Ammon's horn (tissue), 1 donor: ENCODE data around the gene PAPOLB.

Experiments used
- DNase-seq: peaks from one replicate; pipeline ENCODE4 v3.0.0-alpha.2; 2016; ENCODE audit warnings: low spot score

The PAPOLB gene

DNA sequence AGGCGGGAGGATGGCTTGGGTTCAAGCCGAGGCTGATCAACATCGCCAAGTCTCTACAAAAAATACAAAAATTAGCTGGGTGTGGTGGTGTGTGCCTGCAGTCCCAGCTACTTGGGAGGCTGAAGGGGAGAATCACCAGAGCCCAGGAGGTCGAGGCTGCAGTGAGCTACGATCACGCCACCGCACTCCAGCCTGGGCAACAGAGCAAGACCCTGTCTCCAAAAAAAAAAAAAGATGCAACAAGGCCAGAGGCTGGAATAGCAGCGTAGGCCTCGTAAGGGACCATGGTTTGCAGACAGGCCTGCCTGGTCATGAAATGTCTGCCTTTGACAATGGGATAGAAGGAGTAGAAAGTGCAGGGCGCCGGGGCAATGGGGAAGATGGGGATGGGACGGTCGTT lies 20.0 kb downstream of the PAPOLB start:
- DNase-seq: no peak

DNA sequence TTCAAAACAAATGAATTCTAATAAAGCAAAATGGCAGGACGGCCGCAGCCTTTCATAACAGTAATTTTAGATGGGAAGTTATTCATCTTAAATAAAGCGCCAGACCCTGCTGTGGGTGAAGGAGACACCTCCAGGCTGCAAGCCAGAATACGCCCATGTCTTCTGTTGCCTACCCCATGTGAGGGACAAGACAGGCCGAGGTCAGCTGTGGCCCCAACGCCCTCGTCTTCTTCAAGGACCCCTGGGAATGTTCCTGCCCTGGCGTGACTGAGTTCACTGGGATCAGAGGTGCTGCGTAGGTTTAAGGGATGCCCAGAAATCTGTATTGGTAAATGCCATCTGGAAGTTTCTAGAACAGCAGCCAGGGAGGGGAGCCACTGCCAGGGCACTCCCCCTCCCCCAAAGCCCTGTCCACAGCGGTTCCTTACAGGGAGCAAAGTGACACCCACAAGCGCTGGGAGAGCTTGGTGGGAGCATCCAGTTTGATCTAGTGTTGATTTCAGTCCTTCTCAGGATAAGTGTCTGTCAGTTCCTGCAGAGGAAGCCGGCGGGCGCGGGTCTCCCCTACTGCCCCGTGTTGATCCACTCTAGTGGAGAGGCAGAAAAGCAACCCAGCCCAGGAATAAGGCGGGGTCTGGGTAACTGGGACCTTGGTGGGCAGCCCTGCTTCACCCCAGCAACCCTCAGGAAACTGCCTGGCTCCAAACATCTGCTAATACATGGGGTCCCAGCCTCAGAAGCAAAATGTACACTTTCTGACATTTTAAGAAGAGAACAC lies 20.6 kb downstream of the PAPOLB start:
- no peak for DNase-seq

DNA sequence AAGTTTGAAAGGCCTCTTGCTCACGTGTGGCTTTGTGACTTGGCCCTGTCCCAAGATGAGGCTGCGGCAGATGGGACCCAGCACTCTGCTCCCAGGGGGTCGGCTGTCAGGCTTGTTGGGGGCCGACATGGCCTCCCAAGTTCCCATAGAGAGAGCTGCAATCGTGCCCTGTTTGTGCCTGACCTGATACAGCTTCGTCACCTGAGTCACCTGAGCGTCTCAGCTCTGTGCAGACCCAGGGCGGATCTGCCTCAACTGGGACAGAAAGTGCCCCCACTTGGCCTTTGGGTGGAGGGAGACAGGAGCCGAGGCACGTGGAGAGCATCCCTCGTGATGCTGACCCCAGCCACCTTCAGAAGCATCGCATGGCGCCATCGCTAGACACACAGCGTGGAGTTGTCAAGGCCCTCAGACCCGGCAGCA lies 21.7 kb downstream of the PAPOLB start:
- no peak for DNase-seq

DNA sequence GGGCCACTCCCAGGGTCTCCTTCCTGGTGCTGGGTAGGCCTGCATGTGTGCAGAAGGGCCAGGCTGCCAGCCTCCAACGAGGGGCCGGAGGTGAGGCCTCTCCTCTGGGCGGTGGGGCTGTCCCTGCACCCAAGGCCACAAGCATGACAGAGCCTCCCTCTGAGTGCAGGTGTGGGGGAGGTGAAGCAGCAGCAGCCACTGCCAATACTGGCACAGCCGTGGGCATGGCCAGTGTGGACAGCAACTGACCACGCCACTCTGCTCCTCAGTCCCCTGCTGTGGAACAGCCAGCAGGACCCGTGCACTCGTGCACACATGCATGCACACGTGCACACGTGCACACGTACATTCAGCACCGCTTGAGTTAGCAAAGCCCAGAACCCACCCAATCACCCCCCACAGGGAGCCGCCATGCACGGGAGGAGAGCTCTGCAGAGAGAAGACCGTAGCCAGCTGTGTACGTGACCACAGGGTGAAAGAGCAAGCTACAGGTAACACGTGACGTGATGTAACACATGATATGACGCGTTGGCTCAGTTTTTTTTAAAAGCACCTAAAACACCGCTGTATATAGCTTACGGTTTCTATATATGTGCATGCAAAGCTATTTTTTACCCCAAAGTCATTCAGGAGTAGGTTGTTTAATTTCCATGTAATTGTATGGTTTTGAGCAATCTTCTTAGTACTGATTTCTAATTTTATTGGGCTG lies 23.1 kb downstream of the PAPOLB start:
- DNase-seq: no peak

DNA sequence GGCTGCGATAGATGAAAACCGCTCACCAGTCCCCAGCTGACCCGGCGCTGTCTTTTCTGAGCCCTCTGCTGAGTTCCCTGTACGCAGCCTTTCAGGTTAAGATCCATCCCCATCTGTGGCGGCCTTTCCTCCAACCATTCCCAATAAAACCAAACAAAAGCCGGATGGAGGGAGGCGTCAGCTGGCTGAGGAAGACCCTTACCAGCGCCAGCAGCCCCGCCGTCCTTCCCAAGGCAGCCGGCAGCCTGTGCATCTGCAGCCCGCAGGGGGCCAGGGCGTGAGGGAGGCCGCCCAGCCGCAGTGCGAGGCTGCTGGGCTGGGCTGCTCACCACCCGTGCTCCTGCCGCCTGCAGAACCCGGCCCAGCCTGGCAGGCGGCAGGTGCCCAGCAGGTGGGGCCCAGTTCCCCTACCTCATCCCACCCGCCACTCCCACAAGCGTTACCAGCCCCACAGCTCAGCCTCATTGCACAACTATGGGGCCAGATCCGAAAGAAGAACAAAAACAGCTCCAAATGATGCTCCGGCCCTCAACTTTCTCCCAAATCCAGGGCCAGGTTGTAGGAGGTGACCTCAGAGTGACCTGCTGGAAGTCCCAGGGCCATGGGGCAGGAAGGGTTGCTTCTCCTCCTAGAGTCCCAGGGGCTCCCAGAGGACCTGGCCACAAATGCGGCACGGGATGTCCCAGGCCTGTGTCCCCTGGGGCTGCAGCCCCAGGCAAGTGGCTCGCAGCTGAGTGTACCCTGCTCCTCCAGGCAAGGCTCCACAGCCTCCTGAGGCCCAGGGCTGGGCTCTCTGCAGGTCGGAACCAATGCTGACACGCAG lies 23.8 kb downstream of the PAPOLB start:
- DNase-seq: no peak

DNA sequence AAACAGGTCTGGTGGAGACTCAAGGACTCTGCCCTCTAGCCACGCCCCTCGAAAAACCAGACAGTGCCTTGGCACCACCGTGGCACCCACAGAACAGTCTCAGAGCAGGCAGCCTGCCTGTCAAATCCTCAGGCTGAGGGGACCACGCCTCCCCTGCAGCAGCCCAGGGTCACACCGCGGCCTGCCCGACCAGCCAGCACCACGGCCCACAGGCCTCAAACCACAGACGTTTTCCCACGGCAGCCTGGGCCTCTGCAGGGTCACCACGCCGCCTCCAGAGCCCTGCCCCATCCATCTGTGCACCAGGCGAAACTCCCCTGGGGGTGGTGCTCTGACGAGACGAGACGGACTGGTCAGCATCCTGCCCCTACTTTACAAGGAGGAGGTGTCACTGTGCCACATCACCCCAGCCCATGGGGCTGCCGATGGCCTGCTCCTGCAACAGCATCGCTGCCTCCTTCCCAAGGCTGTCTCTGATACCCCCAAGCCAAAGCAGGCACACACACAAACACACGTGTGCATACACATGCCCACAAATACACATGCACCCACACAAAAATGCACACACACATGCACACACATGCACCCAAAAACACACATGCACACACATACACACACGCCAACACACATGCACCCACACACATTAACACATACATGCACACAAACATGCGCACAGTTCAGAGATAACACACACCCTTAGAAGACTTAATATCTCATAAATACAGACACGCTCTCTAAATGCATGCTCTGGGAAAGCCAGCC lies 24.6 kb downstream of the PAPOLB start:
- no peak for DNase-seq

DNA sequence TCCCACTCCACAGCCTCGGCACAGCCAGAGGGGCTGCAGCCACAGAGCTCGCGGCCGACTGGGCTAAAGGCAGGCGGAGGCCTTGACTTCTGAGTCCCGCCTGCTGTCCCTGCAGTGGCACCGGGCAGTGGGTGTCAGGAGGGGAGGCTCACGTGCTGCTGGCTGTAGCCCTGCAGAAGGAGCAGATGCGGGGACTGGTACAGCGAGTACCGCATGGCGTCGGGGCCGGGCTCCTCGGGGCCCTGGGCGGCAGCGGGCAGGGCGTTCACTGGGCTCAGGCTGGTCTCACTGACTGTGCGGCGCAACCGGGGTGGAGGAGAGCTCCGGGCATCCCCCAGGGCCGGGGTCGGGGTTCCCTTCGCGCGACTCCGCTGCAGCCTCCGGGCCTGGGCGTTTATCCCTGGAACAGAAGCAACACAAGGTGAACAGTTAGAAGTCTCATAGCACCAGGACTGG lies 25.6 kb downstream of the PAPOLB start:
- no peak for DNase-seq

DNA sequence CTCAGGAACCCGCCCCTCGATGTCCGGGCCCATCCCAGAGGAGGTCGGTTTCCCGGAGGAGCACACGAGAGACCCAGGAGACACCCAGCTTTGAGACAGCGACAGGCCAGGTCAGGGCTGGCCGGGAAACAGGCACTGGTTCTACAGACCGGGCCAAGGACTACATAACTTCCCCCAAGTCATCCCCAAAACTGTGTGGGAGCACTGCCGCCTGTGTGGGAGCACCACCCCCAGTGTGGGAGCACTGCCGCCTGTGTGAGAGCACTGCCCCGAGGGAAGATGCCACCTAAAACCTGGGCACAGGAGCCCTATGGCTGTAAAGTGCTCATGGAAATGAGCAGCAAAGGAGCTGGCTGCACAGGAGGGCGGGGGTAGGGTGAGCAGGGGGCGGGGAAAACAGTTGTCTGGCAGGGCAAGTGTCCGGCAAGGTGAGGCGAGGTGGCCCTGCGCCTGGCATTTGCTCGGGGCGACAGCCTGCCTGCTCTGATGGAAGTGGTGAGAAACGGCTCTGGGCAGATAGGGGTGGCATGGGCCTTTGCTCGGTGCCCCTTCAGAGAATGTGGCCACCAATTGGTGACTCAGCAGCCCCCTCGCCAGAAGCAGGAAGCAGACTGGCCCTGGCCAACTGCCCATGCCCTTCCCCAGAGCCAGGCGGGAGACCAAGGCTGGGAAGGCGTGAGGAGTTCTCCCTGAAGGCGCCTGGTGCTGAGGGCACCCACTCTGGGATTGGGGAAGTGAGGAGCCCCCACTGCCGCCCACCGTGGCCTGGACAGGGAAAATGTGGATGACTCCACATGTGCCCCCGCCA lies 26.2 kb downstream of the PAPOLB start:
- no peak for DNase-seq

DNA sequence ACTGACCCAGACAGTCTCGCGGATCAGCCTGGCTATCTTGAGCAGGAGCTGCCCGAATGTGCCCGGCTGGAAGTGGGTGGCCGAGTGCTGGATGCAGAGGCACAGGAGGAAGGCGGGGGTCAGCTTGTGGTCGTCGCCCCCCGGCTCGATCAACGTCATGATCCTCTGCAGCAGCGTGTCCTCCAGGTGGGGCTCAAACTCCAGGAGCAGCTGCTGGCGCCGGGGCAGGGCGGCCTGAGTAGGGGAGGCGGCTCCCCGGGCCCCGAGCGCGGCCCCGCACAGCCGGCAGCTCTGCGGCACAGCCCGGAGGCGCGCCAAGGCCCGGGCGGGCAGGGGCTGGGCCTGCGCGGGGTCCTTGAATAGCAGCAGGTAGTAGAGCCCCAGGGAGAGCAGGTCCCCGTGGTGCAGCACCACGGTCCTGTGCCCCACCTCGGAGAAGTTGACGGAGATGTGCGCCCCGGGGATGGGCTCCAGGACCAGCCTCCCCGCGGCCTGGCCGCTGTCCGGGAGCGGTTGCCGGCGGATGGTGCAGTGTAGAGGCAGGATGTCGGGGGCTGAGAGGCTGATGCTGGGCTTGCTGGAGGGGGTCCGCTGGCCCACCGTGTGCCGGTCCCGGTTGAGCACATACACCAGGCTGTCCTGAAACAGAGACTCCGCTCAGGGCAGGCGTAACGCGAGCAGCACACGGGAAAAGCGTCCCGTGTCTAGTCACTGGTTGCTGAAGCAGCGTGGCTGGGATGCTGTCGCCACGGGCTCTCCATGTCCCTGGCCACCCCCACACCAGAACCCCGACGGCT lies 27.0 kb downstream of the PAPOLB start:
- DNase-seq: no peak

DNA sequence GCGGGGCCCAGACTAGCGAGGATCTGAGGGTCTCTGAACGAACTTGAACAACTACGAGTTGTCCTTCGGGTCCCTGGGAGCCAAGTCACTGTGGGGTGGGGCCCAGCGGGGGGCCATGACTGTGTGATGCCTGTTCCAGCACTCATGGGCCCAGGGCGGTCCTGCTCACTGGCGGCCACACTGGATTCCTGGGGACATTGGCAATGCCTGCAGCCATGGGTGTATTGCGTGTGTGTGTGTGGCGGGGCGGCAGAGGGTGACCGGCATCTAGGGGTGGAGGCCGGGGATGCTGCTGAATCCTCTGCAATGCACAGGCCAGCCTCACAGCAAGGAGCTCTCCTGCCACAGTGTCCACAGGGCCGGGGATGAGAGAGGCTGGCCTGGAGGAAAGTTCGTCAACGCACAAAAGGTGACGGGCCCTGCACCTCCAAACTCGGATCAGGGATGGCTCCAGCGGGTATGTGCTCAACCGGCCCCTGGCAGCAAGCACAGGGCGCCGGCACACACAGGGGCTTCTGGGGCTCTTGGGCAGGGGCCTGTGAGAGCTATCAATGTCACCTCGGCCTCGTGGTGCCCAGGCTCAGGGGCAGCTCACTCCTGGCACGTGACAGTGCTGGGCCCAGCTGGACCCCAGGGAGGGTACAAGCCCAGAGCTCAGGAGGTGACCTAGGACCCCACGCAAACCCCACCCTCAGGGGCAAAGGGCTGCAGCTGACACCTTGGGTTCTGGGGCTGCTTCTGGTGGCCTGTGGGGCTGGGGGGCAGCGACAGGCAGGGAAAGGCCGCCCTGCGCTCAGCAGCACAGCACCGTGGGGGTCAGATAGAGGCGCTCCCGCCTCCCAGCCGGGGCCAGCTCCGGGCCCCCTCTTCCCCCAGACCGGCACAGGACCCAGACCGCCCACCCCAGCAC lies 27.9 kb downstream of the PAPOLB start:
- no peak for DNase-seq

DNA sequence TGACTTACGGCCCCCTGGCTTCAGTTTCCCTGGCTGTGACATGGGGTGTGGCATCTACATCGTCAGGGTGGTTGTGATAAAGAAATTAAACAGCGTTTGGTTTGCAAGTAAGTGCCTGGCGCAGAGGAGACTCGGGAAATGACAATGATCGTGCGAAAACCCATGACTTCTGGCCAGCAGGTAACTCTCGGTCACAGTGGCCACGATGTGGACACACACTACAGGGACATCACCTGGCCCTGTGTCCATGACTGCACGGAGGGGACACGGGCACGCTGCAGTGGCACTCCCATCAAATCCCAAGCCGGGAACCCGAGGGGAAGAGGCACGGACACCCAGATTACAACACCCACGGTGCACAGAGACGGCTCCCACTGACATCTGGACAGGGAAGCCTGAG lies 28.7 kb downstream of the PAPOLB start:
- DNase-seq: no peak

DNA sequence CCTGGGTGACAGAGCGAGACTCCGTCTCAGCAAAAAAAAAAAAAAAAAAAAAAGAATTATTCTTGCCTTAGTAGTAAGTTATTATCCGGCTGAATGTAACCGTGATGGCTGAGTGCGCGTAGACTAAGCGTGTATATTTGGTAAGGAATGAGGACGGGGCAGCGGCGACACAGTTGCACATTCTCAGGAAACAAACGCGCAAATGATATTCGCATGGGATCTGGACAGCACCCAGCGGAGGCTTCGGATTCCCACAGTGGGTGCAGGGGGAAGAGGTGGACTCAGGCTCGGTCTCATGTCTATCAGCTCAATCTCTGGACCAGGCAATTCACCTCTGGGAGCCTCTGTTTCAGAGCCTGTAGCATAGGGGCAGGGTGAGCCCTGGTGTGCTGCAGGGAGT lies 29.1 kb downstream of the PAPOLB start:
- DNase-seq: no peak

DNA sequence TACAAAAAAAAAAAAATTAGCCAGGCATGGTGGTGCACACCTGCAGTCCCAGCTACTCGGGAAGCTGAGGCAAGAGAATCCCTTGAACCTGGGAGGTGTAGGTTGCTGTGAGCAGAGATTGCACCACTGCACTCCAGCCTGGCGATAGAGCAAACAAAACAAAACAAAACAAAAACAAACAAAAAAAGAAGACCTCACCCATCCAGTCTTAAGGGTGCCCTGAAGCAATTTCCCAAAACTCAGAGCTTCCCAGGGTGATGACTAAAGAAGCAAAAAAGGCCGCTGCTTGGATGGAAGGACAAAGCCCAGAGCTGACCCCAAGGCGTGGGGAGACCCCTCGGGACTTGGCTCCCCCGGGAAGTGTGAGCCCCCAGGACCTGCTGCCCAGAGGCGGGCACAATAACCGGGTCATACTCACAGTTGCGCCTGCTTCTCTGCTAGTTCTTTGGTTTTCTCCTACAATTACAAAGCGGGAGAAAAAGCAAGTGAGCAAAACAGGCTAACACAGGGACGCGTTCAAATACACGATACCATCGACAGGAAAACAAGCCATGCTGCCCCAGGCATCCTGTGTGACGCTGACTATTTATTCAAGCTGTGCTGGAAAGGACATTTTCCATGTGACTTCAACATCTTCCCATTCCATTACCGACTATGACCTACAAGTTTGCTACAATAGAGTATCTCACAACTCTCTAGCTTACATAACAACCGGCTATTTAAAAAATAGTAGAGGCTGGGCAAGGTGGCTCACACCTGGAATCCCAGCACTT lies 29.9 kb downstream of the PAPOLB start:
- no peak for DNase-seq

DNA sequence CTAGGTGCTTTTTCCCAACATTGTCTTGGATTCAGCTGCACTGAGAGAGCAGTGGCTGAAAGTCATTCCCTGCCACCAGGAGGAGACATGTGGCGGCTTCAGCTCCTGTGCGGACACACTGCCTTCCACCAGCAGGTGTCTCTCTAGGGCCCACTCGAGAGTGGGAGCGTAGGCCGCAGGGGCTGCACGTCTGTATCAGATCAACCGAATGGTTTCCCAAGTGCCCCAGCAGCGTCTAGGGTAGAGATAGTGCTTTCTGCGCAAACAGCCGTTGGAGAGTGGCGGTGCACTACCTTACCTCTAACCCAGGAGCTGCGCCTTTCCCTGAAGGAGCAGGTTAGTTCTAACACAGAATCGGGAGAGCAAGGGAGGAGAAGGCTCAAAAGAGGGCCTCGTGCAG lies 31.7 kb downstream of the PAPOLB start:
- peak; percentile 73 for DNase-seq

DNA sequence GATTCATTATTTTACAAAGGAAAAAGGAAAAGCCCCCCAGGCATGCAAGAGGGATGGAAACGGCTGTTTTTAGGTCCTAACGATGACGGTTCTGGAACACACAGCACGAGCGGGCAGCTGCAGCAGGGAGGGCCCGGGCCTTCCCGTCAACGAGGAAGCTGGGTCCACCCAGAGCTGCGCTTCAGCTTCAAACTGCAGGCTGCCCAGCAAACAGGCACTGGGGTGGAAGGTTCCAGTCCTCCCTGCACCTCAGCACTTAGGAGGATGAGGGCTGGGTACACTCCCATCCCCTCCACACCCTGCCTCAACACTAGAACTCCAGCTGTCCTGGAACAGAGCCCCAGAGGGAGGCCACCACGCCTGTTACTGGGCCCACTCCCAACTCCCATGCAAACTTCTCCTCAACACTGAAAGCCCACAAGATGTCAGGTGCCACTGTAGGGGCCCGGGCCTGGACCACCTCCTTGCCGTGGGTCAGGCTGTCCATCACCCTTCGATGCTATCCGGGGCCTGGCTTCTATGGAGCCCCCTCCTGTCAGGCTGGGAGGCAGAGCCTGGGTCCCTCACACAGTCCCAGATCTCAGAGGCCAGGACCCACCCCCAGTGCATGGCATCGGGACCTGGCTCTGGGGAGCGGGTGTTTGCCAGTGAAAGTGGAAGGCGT lies 33.0 kb downstream of the PAPOLB start:
- DNase-seq: no peak

DNA sequence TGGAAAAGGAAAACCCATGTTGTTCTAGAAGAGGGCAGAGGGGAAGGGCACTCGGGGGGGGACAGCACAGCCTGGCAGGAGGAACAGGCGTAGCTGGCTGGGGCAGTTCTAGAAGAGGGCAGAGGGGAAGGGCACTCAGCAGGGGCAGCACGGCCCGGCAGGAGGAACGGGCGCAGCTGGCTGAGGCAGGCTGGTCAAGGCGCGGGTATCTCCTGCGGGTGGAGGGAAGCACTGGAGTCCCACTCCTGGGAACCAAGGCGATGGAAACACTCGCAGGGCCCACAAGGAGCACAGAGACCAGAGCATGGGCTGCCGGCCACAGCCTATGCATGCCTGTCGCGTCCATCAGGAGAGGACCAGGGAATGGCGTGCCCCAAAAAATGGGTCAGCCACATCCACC lies 36.7 kb downstream of the PAPOLB start:
- DNase-seq: no peak

DNA sequence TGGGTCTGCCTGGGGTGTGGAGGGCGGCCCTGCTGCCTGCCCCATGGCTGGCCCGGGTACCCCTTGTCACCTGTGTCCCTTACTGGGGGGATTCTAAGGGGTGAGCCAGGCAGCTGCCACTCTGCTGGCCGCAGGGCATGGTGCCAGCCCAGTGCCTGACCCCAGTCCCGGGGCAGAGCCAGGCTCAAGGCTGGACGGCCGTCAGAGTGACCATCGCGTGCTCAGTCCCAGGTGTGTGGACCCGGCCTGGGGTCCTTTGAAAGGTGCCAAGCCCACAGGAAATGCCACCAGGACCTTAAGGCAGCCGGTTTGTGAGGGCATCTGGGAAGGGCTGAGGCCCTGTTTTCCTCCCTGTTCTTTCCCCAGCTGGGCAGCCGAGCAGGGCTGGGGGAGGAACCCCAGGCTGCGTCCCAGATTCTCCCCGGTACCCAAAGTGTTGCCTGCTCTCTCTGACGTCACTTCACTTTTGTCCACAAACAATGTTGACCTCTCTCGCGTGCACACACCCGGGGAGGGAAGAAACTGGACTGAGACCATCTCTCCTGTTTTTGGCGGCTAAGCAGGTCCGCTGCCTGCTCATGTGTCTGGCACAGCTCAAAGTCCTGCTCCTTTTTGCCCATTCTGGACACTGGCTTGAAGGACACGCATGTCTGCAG lies 37.6 kb downstream of the PAPOLB start:
- DNase-seq: no peak
